ENCODE data around the gene PTPRJ. TPM values are rescaled to one million over a fixed set of nuclear protein-coding genes. Genes with fewer than 3 reads are reported as not detected.
A peak's percentile ranks its signal among the peaks of the same experiment; 100 is the strongest.

PTPRJ gene
- total and polyA plus RNA-seq, 3 donors from 2014 or later, result 4.3 to 8.2 (median 6.6) TPM

DNA sequence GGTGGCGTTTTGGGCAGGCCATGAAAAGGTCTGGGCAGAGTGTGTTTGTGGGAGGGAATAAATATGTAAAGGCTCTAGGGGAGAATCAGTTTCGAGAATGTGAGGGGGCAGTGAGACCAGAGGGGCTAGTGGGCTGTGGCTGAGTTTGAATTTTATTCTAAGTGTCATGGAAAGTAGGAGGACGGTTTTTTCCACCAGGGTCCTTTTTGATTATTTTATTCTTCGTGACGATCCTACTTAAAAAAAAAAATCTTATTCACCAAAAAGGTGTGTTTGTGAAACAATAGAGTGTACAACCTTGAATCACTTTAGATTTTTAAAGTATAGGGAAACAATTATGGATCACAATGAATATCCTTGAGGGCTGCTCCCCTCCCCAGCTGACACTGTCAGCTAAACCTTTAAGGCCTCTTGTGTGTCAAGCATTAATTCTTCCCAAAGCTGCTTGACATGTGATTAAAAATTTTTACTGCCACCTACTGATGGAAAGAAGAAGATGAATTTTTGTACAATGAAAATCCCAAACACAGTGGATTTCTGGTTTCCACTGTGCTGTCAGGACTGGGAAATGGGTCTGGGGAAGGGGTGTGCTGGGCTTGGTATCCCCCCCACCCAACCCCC, 128.8 kb downstream of the PTPRJ start:
- Histone ChIP-seq H3K36me3 (ENCODE audit: low read depth, missing control alignments) (no peaks in the 10 kb centered on the region), H3K4me1 (peaks cover 7% of the 10 kb centered on the region), H3K9me3 (no peaks in the 10 kb centered on the region), H3K4me3 (no peak overlapping the region), H3K27ac (no peak overlapping the region), H3K27me3 (no peaks in the 10 kb centered on the region)
- 73 to 77% methylated on average over 5 of the region's 5 CpGs for WGBS, 2 donors
- no peak for TF ChIP-seq POLR2A (IDR thresholded peaks at IDR 0.05)
- TF ChIP-seq, protein P1, sequence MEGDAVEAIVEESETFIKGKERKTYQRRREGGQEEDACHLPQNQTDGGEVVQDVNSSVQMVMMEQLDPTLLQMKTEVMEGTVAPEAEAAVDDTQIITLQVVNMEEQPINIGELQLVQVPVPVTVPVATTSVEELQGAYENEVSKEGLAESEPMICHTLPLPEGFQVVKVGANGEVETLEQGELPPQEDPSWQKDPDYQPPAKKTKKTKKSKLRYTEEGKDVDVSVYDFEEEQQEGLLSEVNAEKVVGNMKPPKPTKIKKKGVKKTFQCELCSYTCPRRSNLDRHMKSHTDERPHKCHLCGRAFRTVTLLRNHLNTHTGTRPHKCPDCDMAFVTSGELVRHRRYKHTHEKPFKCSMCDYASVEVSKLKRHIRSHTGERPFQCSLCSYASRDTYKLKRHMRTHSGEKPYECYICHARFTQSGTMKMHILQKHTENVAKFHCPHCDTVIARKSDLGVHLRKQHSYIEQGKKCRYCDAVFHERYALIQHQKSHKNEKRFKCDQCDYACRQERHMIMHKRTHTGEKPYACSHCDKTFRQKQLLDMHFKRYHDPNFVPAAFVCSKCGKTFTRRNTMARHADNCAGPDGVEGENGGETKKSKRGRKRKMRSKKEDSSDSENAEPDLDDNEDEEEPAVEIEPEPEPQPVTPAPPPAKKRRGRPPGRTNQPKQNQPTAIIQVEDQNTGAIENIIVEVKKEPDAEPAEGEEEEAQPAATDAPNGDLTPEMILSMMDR (IDR thresholded peaks at IDR 0.05), result peak in 2 of 3 experiments; percentile 15 to 47
- DNase-seq, result no peak
- intact Hi-C loops (cut with DNase I; ENCODE audit: low total_unique reads), result loop anchor here (5.0 kb wide), 1 partner anchor 172 kb away; no protein-coding TSS in a partner anchor

DNA sequence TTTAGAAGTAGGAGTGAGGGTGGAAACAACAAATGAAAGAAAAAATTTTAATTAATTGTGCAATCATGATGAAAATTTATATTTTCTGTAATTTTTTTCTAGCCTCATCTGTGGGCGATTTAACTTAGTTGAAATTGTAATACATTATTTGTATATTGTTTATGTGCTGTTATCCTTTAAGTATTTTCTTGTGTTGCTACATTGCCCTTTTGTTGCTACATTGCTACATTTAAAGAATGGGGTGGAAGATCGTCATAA, 130.1 kb downstream of the PTPRJ start:
- no peak overlapping the region for H3K27ac ChIP-seq
- H3K27me3 ChIP-seq, result no peaks in the 10 kb centered on the region
- no peaks in the 10 kb centered on the region for H3K36me3 ChIP-seq (ENCODE audit: low read depth, missing control alignments)
- intact Hi-C loops (cut with DNase I; ENCODE audit: low total_unique reads), result no loop called here
- no peak for TF ChIP-seq POLR2A (IDR thresholded peaks at IDR 0.05)
- TF ChIP-seq, protein P1 (IDR thresholded peaks at IDR 0.05), result no peak
- no peaks in the 10 kb centered on the region for H3K9me3 ChIP-seq
- 53 to 54% methylated on average over 2 of the region's 2 CpGs for WGBS, 2 donors
- no peak overlapping the region for H3K4me3 ChIP-seq
- no peak for DNase-seq
- peaks cover 7% of the 10 kb centered on the region for H3K4me1 ChIP-seq

DNA sequence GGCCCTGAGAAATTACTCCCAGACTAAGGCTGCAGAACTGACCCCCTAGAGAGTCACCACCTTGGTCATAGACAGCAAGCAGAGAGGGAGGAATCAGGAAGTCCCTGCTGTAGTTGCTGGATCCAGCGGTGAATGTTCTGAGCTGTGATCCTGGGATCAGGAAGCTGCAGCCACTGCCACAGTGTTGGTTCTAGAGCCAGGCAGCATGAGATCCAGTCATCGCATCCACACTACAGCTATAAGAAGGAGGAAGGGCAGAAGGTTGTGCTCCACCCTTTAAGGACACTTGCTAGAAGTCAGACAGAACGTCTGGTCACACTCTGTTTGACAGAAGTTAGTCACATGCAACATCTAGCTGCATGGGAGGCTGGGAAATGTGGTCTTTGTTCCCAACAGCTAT, 131.5 kb downstream of the PTPRJ start:
- Histone ChIP-seq H3K4me3 (no peak overlapping the region), H3K9me3 (no peaks in the 10 kb centered on the region), H3K27me3 (no peaks in the 10 kb centered on the region), H3K27ac (no peak overlapping the region), H3K4me1 (peaks cover 7% of the 10 kb centered on the region), H3K36me3 (ENCODE audit: low read depth, missing control alignments) (no peaks in the 10 kb centered on the region)
- 77 to 79% methylated on average over 3 of the region's 3 CpGs for WGBS, 2 donors
- TF ChIP-seq POLR2A (IDR thresholded peaks at IDR 0.05), result no peak
- TF ChIP-seq, protein P1 (IDR thresholded peaks at IDR 0.05), result no peak
- no peak for DNase-seq
- intact Hi-C loops (cut with DNase I; ENCODE audit: low total_unique reads), result no loop called here

DNA sequence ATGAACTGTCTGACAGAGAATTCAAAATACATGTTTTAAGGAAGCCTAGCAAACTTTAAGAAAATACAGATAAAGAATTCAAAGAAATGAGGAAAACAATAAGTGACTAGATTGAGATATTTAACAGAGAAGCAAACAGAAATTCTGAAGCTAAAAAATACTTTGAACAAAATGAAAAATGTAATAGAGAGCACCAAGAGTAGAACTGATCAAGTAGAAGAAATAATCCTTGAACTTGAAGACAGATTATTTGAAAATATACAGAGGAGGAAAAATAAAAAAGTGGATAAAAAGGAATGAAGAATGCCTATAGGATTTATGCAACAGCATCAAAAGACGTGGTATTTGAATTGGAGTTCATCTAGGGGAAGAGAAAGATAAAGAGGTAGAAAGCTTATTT, 134.4 kb downstream of the PTPRJ start:
- Histone ChIP-seq H3K36me3 (ENCODE audit: low read depth, missing control alignments) (no peaks in the 10 kb centered on the region), H3K27me3 (no peaks in the 10 kb centered on the region), H3K4me3 (no peak overlapping the region), H3K9me3 (no peaks in the 10 kb centered on the region), H3K4me1 (peaks cover 3% of the 10 kb centered on the region), H3K27ac (no peak overlapping the region)
- intact Hi-C loops (cut with DNase I; ENCODE audit: low total_unique reads), result no loop called here
- WGBS, 2 donors, result 85 to 100% methylated on average over 1 of the region's 1 CpG
- TF ChIP-seq POLR2A (IDR thresholded peaks at IDR 0.05), result no peak
- TF ChIP-seq, protein P1 (IDR thresholded peaks at IDR 0.05), result no peak
- DNase-seq, result no peak

DNA sequence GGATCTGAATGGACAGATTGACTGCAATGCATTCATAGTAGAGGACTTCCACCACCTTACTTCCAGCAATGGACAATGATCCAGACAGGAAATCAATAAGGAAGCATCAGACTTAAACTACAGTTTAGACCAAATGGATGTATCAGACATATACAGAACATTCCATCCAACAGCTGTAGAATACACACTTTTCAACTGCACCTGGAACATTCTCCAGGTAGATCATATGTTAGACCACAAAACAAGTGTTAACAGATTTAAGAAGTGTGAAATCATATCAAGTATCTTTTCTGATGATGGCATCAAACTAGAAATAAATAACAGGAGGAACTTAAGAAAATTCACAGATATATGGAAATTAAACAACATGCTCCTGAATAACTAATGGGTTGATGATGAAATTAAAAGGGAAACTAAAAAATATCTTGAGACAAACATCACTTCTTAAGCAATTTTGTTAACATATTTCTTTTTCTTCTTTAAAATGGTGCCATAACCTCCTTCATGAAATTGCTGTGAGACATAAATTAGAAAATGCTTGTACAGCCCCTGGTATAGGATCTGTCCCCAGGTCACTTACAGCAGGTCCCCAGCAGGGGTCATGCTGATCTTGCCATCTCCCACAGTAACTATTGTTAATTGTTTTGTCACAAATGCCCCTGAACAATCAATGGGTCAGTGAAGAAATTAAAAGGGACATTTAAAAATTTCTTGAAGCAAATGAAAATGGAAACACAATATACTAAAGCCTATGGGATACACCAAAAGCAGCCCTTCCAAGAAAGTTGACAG, 136.3 kb downstream of the PTPRJ start:
- H3K4me3 ChIP-seq, result no peak overlapping the region
- no peaks in the 10 kb centered on the region for H3K27me3 ChIP-seq
- no peaks in the 10 kb centered on the region for H3K36me3 ChIP-seq (ENCODE audit: low read depth, missing control alignments)
- no peak for DNase-seq
- no peak for TF ChIP-seq POLR2A (IDR thresholded peaks at IDR 0.05)
- TF ChIP-seq, protein P1 (IDR thresholded peaks at IDR 0.05), result no peak
- no peak overlapping the region for H3K27ac ChIP-seq
- intact Hi-C loops (cut with DNase I; ENCODE audit: low total_unique reads), result no loop called here
- H3K9me3 ChIP-seq, result no peaks in the 10 kb centered on the region
- no peaks in the 10 kb centered on the region for H3K4me1 ChIP-seq
